ENCODE measurements around the gene PTPN11.
"Not testable (repeated sequence)": the region's sequence is repeated elsewhere in the genome, so short reads cannot be mapped to it uniquely, and the experiment has no call there.

PTPN11 gene

GRCh38 chr12:112439769-112440168 lies 21.0 kb downstream of the PTPN11 start:
- no peak overlapping the region for H3K27ac ChIP-seq (ENCODE audit: poor library complexity, severe bottlenecking)
- no peaks in the 10 kb centered on the region for H3K27me3 ChIP-seq (ENCODE audit: insufficient read depth, poor library complexity, severe bottlenecking)
- DNase-seq (ENCODE audit: low spot score), result no peak
- no peaks in the 10 kb centered on the region for H3K4me1 ChIP-seq (ENCODE audit: insufficient read depth, poor library complexity, severe bottlenecking)
- no peak overlapping the region for H3K4me3 ChIP-seq (ENCODE audit: severe bottlenecking)
- TF ChIP-seq, protein P1, sequence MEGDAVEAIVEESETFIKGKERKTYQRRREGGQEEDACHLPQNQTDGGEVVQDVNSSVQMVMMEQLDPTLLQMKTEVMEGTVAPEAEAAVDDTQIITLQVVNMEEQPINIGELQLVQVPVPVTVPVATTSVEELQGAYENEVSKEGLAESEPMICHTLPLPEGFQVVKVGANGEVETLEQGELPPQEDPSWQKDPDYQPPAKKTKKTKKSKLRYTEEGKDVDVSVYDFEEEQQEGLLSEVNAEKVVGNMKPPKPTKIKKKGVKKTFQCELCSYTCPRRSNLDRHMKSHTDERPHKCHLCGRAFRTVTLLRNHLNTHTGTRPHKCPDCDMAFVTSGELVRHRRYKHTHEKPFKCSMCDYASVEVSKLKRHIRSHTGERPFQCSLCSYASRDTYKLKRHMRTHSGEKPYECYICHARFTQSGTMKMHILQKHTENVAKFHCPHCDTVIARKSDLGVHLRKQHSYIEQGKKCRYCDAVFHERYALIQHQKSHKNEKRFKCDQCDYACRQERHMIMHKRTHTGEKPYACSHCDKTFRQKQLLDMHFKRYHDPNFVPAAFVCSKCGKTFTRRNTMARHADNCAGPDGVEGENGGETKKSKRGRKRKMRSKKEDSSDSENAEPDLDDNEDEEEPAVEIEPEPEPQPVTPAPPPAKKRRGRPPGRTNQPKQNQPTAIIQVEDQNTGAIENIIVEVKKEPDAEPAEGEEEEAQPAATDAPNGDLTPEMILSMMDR (IDR thresholded peaks at IDR 0.05; ENCODE audit: poor library complexity, severe bottlenecking), result no peak
- peaks cover 2% of the 10 kb centered on the region for H3K9me3 ChIP-seq (ENCODE audit: severe bottlenecking)
- 0 out of 2 replicates have a peak, but pooled peaks cover 3% of the 10 kb centered on the region for H3K36me3 ChIP-seq (ENCODE audit: low read depth)
- no peak for ATAC-seq (ENCODE audit: low read depth)

DNA sequence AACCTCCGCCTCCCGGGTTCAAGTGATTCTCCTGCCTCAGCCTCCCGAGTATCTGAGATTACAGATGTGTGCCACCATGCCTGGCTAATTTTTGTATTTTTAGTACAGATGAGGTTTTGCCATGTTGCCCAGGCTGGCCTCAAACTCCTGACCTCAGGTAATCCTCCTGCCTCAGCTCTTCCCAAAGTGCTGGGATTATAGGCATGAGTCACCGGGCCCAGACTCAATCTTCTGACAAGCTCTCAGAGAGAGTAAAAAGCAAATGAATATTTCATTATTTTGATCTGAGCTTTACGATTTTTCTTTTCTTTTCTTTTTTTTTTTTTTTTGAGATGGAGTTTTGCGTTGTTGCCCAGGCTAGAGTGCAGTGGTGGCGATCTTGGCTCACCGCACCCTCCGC lies 21.9 kb downstream of the PTPN11 start:
- H3K4me1 ChIP-seq (ENCODE audit: insufficient read depth, poor library complexity, severe bottlenecking); H3K4me3 ChIP-seq (ENCODE audit: severe bottlenecking); ATAC-seq (ENCODE audit: low read depth); H3K9me3 ChIP-seq (ENCODE audit: severe bottlenecking); H3K27me3 ChIP-seq (ENCODE audit: insufficient read depth, poor library complexity, severe bottlenecking); H3K36me3 ChIP-seq (ENCODE audit: low read depth); H3K27ac ChIP-seq (ENCODE audit: poor library complexity, severe bottlenecking); DNase-seq (ENCODE audit: low spot score): not testable (repeated sequence)

- no peak for DNase-seq (ENCODE audit: low spot score)
- no peak overlapping the region for H3K4me3 ChIP-seq (ENCODE audit: severe bottlenecking)
- TF ChIP-seq, protein P1 (IDR thresholded peaks at IDR 0.05; ENCODE audit: poor library complexity, severe bottlenecking), result no peak
- peaks cover 3% of the 10 kb centered on the region for H3K4me1 ChIP-seq (ENCODE audit: insufficient read depth, poor library complexity, severe bottlenecking)
- no peaks in the 10 kb centered on the region for H3K9me3 ChIP-seq (ENCODE audit: severe bottlenecking)
- no peak for ATAC-seq (ENCODE audit: low read depth)
- H3K27me3 ChIP-seq (ENCODE audit: insufficient read depth, poor library complexity, severe bottlenecking), result no peaks in the 10 kb centered on the region
- H3K36me3 ChIP-seq (ENCODE audit: low read depth), result peaks cover 23% of the 10 kb centered on the region
- no peak overlapping the region for H3K27ac ChIP-seq (ENCODE audit: poor library complexity, severe bottlenecking)
Observed at GRCh38 chr12:112443916-112444315, 25.2 kb downstream of the PTPN11 start.

DNA sequence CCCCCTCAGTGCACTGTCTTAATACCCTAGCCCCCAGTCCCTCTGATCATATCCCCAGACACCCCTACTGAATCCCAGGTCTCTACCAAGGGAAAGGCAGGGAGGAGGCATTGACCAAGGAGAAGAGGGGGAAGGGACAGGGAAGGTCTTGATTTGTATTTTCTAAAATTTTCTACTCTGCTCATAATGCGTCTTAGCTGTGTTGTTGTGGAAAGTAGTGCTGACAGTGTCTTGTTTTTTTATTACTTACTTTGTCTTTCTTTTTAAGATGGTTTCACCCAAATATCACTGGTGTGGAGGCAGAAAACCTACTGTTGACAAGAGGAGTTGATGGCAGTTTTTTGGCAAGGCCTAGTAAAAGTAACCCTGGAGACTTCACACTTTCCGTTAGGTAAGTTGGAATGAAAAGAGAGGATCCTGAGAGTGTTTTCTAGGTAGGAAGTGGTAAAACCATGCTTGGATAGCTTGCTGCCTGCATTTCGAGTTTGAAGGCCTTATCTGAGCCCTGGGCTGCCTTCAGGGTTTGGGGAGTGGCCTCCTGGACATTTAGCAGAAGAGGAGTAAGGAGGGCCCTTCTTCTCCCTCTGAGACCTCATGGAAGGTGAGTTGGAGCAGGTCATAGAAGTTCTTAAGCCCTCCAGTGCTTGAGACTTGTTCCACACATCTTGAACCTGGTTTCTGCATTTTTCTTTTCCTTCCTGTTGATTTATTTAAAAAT lies 27.4 kb downstream of the PTPN11 start:
- no peak for DNase-seq (ENCODE audit: low spot score)
- peaks cover 3% of the 10 kb centered on the region for H3K4me1 ChIP-seq (ENCODE audit: insufficient read depth, poor library complexity, severe bottlenecking)
- no peaks in the 10 kb centered on the region for H3K9me3 ChIP-seq (ENCODE audit: severe bottlenecking)
- TF ChIP-seq, protein P1 (IDR thresholded peaks at IDR 0.05; ENCODE audit: poor library complexity, severe bottlenecking), result no peak
- H3K27ac ChIP-seq (ENCODE audit: poor library complexity, severe bottlenecking), result no peak overlapping the region
- no peak for ATAC-seq (ENCODE audit: low read depth)
- H3K27me3 ChIP-seq (ENCODE audit: insufficient read depth, poor library complexity, severe bottlenecking), result no peaks in the 10 kb centered on the region
- peaks cover 44% of the 10 kb centered on the region for H3K36me3 ChIP-seq (ENCODE audit: low read depth)
- no peak overlapping the region for H3K4me3 ChIP-seq (ENCODE audit: severe bottlenecking)

- Histone ChIP-seq H3K4me1 (ENCODE audit: insufficient read depth, poor library complexity, severe bottlenecking) (peaks cover 3% of the 10 kb centered on the region), H3K9me3 (ENCODE audit: severe bottlenecking) (no peaks in the 10 kb centered on the region), H3K27ac (ENCODE audit: poor library complexity, severe bottlenecking) (no peak overlapping the region), H3K27me3 (ENCODE audit: insufficient read depth, poor library complexity, severe bottlenecking) (no peaks in the 10 kb centered on the region), H3K4me3 (ENCODE audit: severe bottlenecking) (no peak overlapping the region), H3K36me3 (ENCODE audit: low read depth) (peaks cover 54% of the 10 kb centered on the region)
- DNase-seq (ENCODE audit: low spot score), result no peak
- ATAC-seq (ENCODE audit: low read depth), result no peak
- TF ChIP-seq, protein P1 (IDR thresholded peaks at IDR 0.05; ENCODE audit: poor library complexity, severe bottlenecking), result no peak
Observed at GRCh38 chr12:112447106-112447505, 28.4 kb downstream of the PTPN11 start.

DNA sequence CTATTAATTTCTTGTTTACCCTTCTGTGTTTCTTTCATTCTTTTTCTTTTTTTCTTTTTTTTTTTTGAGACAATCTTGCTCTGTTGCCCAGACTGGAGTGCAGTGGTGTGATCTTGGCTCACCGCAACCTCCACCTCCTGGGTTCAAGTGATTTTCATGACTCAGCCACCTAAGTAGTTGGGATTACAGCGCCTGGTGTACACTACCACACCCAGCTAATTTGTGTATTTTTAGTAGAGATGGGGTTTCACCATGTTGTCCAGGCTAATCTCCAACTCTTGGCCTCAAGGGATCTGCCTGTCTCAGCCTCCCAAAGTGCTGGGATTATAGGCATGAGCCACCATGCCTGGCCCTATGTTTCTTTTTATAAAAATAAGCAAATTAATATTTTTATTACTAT lies 29.4 kb downstream of the PTPN11 start:
- ATAC-seq (ENCODE audit: low read depth); H3K27ac ChIP-seq (ENCODE audit: poor library complexity, severe bottlenecking); H3K4me1 ChIP-seq (ENCODE audit: insufficient read depth, poor library complexity, severe bottlenecking); H3K9me3 ChIP-seq (ENCODE audit: severe bottlenecking); H3K27me3 ChIP-seq (ENCODE audit: insufficient read depth, poor library complexity, severe bottlenecking); DNase-seq (ENCODE audit: low spot score); H3K4me3 ChIP-seq (ENCODE audit: severe bottlenecking): not testable (repeated sequence)
- peaks cover 64% of the 10 kb centered on the region for H3K36me3 ChIP-seq (ENCODE audit: low read depth)

Data from RWPE2 (cell line).